RPMI7951 (cell line): ENCODE results near the gene PSMG3. TPM values are rescaled to one million over a fixed set of nuclear protein-coding genes. Genes with fewer than 3 reads are reported as not detected.

ENCODE experiments used
- DNase-seq: peaks from one replicate; pipeline ENCODE4 v3.0.0-alpha.2; 2012; ENCODE audit warnings: low read depth
- total RNA-seq: library from RNA; depleted of rRNA; stranded (reverse); fragments of >200 nt; shearing (Covaris generic); gene quantifications from 2 replicates; pipeline ENCODE4 v1.2.3, GENCODE V29; 2014; rRNA removed

PSMG3 gene, protein sequence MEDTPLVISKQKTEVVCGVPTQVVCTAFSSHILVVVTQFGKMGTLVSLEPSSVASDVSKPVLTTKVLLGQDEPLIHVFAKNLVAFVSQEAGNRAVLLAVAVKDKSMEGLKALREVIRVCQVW
- 64.9 and 111 TPM in 2 replicates for total RNA-seq

DNA sequence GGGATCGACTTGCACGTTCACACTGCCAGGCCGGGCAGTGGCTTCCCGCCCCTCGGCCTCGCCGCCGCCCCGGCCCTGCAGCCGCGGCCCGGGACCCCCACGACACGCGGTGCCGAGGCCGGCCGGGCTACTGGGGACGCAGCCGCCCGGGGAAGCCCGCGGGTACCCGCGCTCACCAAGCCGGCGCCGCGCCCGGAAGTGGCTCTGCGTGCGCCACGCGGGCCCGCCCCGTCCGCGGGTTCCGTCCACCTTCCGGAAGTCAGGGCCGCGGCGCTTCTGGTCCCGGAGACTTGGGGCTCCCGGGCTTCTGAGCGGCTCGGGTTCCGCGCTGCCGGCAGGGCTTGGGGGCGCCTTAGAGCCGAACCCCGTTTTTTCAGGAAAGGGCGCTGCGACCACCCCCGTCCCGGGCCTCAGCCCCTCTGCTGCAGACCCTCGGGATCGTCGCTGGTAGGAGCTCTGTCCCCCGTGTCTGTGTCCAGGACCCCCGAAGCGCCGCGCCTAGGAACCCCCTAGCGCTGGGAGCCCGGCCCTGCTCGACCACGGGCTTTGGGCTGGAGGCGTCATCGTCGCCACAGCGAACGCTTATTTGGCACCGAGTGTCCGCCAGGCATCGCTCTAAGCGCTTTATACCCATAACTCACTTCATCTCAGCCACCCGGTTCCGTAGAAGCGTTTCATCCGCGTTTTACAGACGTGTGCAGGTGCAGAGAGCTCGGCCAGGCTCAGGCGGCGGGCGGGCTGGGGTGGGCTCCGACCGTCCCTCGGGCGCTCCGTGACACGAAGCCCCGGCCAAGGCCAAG, at the start of gene PSMG3:
PSMG3 (minus strand) TSS at position 200 of the 800 bp plus-strand sequence. CDS start 693 bp downstream, outside the sequence.
- DNase-seq, result peak; percentile 93

DNA sequence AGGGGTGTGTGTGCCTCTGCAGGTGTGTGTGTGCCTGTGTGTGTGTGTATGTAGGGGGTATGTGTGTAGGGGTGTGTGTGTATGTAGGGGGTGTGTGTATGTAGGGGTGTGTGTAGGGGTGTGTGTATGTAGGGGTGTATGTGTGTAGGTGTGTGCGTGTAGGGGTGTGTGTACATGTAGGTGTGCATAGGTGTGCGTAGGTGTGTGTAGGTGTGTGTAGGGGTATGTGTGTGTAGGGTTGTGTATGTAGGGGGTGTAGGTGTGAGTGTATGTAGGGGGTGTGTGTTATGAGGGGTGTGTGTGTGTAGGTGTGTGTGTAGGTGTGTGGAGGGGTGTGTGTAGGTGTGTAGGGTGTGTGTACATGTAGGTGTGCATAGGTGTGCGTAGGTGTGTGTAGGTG, 48.6 kb upstream of the PSMG3 start:
- no peak for DNase-seq

DNA sequence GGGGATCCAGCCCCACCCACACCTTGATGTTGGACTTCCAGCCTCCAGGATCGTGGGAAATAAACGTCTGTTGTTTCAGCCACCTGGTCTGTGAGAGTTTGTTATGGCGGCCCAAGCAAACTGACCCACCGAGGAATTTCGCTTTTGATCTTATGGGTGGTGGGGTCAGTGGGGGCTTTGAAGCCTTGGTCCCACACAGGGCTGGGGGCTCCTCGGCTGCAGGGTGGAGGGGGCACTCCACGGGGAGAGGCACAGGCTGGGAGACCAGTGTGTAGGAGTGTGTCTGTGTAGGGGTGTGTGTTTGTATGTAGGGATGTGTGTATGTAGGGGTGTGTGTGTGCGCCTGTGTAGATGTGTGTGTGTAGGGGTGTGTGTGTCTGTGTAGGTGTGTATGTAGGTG, 48.1 kb upstream of the PSMG3 start:
- no peak for DNase-seq

DNA sequence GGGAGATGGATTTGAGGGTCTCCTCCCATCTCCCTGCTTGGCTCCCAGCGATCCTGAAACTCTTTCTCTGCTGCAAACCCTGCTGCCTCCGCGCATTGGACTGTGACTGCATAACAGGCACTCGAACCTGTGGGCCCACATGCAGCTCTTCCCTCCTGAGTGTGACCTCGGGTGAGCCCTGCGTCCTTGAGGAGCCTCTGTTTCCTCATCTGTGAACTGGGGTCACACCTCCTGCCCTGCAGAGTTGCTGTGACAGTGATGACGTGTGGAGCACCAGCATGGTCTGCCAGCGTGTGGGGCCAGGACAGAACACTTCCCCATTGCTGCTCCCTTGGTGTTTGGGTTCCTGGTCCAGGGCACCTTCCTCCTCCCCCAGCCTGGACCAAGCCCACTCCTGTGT, 46.9 kb upstream of the PSMG3 start:
- no peak for DNase-seq

DNA sequence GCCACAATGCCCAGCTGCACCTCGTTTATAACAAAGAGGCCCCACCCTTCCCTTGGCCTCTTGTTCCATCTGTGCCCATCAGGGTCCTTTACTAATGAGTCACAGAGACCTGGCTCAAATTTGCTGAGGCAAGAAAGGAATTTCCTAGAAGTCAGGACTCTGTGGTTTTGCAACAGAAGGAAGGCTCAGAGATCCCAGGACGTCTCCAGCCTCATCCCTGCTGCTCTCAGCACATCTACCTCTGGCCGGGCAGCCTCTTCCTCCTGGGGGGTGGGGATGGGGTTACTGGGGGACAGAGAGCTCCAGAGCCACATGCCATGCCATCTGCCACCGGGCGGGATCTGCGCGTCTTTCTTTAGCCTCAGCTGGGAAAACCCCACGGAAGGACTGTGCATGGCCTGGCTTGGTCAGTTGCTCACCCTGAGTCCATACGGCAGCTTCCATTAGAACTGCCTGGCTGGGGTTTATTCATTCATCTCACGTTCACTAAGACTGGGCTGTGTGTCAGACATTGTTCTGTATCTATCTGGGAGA, 41.9 kb upstream of the PSMG3 start:
- peak; percentile 100 for DNase-seq

DNA sequence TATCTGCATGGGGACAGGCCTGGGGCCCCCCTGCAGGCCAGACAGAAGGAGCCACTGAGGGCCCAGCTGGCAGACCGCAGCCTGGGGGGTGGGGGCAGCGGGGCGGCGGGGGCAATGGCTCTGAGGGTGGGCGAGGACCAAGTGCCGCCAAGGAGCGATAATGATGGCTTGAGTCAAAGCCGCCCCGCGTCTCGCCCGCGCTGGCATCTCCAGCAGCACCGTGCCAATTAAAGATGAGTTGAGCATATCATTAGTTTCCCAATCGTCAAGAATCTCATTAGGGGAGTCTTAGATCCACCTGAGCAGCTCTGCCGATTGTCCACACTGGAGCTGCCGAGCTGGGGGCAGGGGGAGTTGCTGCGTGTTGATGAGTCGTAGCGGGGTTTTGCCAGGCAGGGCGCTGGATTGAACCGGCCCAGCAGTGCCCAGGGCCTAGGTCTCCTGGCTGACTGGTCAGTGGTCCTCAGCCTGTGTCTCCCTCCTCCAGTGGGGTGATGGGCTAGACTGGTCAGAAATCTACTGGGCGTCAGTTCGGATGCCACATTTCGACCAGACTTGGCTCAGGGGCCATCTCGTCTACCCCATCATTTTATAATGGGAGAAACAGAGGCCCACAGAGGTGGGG, 41.0 kb upstream of the PSMG3 start:
- DNase-seq, result no peak

DNA sequence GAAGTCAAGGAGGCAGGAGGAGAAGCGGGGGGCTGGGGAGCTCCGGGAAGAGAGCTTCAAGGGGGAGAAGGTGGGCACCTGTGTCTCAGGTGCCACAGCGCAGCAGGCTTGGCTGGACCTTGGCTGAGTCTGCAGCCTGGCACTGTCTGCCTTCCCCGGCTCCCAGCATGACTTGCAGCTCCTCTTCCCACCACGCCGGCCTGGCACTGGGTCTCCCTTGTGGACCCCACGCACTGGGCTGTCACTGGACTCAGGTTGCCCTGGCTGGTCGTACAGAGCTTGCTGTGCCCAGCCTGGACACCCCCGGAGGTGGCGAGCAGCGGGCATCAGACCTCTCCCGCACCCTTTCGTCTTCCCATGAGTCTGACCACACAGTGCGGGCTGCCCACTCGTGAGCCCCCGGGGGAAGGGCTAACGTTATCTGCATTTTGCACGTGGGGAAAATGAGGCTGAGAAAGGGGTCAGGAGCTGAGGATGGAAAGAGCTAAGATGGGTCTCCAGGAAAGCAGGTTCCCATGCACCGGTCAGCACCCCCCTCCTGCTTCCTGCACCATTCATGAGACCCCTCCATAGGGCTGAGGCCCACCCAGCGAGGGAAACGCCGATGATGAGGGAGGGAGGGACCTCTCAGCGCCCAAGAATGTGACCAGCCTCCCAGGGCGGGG, 40.3 kb upstream of the PSMG3 start:
- no peak for DNase-seq

DNA sequence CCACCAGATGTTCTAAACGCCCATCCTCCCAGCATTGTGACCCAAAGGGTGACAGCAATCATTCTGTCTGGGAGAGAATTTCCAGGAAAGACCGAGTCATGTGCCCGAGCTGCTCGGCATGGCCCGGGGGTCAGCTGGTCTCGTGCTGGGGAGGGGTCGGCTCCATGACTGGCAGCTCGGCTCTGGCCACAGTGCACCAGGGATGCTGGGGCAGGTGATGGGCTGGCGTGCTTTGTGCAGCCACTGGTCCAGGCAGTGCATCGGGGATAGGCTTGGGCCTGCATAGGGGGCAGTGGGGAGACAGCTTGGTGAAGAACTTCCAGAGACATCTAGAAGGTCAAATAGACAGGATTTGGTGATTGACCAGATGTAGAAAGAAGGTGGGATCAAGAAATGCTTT, 39.2 kb upstream of the PSMG3 start:
- no peak for DNase-seq

DNA sequence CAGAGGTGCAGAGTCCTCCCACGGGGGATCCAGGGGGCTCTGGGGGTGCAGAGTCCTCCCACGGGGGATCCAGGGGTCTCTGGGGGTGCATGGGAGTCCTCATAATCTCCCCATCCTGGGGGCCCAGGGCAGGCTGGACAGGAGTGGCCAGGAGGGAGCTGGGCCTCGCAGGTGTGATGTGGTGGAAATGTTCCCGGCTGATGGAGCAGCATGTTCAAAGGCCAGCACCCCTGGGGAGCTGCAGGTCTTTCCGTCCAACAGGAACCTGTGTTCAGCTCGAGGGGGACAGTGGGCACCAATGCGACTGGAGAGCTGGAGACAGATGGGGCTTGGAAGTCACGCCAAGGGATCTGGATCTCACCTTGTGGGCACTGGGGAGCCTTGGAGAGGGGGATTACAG, 38.5 kb upstream of the PSMG3 start:
- no peak for DNase-seq

DNA sequence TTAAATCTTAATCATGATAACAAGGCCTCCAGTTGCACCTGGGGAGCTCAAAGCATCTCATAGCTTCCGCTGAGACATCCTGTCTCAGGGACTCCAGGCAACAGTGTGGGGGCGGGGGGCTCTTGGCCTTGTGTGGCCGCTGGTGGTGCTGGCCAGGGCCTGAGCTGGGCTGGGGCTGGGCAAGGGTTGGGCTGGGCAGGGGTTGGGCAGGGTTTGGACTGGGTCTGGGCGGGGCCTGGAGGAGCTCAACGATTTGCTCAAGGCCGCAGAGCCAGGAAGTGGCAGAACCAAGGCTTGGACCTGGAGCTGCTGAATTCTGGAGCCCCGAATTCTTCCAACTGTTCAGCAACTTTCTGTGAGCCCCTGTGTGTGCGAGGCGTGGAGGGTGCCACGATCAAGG, 37.9 kb upstream of the PSMG3 start:
- no peak for DNase-seq

DNA sequence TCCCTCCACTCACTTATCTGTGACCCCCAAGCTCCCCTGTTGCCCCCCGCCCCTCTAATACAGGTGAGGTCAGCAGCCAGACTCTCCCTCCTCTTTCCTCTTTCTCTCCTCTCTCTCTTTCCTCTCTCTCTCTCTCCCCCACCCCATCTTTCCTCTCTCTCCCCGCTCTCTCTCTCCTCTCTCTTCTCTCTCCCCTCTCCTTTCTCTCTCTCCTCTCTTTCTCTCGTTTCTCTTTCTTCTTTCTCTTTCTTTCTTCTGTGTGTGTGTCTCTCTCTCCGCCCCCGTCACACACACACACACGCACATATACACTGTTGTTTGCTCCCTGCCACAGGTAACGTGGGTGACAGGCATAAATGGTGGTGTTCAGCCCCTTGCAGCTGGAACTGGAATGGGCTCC, 37.2 kb upstream of the PSMG3 start:
- DNase-seq, result no peak

DNA sequence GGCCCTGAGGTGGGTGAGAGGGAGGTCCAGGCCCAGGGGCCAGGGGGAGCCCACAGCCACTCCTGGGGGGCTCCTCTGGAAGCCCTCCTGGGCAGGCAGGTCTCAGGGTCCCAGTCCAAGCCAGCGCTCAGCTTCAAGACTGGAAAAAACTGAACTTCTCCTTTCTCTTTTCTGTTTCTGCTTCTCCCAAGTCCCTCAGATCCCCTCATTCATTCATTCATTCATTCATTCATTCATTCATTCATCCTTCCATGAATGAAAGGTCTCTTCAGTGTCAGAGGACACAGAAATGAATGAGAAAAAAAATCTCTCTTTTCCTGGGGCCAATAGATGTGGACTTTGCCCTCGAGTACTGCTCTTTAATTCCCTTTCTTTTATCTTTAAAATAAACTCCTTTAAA, 34.6 kb upstream of the PSMG3 start:
- no peak for DNase-seq

DNA sequence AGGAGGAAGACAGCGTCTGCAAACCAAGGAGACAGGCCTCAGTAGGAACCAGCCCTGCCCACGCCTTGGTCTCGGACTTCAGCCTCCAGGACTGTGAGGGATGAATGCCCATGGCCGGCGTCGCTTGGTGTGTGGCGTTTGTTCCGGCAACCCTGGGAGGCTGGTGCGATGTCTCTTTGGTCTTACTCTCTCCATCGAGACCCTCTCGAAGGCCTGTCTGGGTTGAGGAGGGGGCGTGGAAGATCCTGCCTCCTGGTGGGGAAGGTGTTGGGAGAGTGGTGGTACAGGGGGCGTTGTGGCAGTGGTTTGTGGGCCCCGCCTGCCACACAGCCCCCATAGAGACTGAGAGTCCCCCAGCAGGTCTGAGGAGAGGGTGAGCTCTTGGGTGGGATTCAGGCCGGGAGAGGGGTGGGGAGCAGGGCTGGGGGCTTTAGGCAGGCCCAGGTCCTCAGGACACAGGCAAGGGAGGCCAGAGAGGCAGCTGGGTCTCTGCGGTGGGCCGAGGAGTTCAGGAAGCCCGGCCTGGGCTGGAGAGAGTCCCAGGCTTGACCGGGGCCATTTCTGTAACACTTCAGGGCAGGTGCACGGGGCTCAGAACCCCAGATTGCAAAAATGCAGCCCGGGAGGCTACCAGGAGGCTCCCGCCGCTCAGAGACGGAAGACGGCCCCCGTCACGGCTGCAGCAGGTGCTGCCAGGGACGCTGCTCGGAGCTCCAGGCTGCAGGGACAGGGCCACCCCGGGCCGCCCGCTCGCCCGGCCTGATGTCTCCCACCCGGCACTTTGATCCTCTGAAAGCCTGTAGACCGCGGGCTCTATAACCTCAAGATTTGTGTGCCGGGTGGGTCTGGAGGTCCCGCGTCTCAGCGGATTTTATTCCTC, 33.8 kb upstream of the PSMG3 start:
- DNase-seq, result no peak

DNA sequence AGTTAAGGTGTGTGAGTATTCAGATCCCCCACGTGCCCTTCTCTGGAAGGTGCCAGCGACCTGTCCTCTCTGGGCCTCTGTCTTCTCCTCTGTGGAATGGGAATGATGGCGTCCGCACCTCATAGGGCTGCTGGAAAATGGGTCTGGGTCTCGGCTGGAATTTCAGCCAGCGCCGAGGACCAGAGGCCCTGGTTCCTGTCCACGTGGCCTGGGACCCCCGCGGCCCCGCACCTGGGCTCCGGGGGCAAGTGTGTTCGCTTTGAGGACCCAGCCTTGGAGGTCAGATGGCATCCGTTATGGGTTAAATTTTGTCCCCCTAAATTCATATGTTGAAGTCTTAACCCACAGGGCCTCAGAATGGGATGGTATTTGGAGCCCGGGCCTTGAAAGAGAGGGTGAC, 32.6 kb upstream of the PSMG3 start:
- no peak for DNase-seq

DNA sequence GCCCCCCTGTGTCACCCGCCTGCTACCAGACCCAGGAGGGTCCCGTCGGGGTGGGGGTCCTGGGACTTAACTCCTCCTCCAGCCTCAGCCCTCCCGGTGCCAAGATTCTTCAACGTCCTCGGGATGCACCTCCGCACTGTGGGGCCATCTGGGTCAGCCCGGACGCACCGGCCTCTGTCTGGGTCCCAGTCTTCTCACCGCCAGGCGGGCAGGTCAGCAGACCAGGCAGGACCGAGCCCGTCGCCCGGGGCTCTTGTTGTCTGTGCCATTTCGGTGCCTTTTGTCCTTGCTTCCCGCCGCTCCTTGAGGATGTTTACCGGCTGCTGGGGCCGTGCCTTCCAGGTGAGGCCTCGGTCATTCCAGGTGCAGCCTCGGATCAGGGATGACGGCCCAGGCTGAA, 32.1 kb upstream of the PSMG3 start:
- no peak for DNase-seq

DNA sequence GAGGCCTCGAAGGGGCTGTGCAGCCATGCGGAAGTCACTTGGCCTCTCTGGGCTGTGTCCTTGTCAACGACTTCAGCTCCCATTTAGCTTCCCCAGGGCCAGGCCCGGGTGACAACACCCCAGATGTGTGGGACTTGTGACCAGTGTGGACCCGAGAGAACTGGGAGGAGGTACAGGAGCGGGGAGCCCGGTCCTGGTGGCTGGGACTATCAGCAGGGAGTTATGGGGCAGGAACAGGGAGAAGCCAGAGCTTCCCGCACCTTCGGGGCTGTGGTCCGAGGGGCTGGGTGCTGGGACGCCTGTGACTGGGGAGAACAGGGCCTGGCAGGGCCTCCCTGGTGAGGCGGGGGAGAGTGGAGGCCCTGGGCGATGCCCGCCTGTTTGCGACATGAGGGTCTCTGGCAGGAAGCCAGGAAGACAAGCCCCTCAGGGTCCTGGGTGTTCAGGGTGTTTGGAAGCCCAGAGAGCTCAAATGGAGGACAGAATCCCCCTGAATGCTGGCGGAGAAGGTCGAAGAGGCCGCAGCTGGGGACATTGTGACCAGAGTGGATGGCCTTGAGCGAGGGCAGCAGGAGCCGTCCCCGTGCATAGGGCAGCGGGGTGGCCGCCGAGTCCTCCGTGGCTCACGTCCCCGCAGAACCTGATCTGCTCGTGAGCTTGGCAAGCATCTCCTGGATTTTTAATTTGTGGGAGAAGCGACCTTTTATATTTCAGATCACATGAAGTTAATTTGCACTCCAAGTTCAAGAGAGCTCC, 30.0 kb upstream of the PSMG3 start:
- no peak for DNase-seq

DNA sequence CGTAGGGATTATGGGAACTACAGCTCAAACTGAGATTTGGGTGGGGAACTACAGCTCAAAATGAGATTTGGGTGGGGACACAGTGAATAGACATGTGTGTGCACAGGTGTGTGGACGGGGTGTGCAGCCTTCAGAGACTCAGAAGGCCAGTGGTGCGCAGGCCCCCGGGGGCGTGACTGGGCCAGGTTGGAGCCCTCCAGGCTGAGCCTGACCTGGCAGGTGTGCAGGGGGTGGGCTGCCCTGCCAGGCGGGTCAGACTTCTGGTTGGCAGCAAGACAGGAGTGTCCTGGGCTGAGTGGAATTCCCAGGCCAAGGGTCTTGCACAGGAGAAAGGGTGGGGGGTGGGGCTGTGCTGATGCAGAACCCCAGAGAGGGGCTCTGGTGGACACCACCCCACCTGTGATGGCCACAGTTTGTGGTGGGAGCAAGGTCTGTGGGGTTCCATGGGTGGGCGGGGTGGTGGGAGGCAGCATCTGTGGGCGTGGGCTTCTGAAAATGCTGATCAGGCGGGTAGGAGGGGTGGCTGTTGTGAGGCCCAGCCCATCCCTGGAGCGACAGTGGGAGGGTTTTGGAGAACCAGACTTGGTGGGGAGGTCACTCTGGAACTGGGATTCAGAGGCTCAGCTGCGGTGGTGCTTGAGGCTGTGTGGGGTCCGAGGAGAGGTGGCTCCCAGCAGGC, 29.3 kb upstream of the PSMG3 start:
- DNase-seq, result no peak

DNA sequence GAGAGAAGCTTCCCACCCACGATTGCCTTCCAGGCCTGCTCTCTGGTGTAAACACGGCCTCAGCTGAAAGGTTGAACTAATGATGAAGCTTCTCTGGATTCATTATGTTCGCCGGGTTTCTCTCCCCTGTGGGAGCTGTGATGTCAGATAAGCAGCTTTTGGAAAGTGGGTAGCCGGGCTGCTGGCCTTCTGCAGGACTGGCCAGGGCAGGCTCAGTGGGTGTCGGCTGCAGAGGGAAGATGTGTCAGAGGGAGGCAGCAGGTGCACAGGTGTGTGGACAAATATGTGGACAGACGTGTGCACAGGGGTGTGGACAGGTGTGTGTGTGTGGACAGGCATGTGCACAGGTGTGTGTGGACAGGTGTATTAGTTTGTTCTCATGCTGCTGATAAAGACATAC, 28.5 kb upstream of the PSMG3 start:
- DNase-seq, result no peak

DNA sequence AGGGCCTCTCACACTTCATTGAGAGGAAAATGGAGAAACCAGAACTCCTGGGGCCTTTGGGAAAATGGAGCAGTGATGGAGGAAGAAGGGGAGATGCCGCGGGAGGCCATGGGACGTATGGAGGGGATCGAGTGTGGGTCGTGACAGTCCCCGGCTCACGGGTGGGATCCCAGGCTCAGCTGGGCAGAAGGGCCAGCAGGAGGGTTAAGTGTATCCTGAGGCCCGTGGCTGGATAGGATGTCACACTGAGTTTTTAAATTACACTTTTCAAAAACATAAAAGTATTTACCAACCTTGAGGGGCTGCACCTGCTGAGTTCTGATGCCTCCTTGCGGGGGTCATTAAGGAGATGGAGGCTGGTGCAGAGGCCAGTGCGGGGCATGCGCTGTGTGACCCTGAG, 28.0 kb upstream of the PSMG3 start:
- DNase-seq, result no peak
